GM15510 (cell line): ENCODE measurements around the gene FMN2.

Experiments
- POLR2A ChIP-seq: IDR thresholded peaks from 3 replicates; pipeline ENCODE4 v1.6.1; 2011; ENCODE audit warnings: borderline replicate concordance; ENCODE audit not compliant: insufficient read length; ENCODE audit errors: extremely low read depth

Gene FMN2

GRCh38 chr1:240278082-240278481 is 186.4 kb downstream of the FMN2 start:
- no peak for TF ChIP-seq POLR2A

GRCh38 chr1:240280560-240281322 is 189.1 kb downstream of the FMN2 start:
- no peak for TF ChIP-seq POLR2A

DNA sequence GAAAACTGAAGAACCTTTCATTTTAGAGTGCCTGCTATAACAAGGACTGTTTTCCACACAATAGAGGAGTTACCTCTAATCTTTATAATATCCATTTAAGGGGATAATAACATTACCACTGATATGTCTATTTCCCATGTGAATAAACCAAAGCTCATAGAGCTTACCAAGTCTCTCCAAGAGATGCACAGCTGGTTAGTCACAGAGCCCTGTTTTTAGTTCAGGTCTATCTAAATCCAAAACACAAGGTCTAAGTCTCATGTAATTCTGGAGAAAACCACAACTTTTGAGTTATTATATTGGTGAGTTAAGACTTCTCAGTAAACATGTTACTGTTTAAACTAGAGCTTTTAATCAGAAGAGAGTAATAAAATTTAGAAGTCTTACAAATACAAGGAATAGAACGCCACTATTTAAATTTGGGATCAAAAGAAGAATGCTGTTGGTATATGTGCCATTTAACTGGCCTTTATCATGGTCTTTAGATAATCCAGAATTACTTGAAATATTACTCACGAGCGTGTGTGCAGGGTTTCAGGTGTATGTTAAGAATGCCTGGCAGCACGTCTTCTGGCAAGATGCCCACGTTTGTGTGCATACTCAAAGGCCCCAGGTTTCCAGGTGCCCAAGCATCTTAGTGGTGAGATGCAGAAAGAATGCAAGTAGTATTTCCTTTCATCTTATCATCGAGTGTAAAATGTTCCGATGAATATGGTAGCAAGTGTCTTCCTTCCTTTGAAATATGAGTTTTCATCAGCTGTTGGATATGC is 190.6 kb downstream of the FMN2 start:
- TF ChIP-seq POLR2A = no peak

DNA sequence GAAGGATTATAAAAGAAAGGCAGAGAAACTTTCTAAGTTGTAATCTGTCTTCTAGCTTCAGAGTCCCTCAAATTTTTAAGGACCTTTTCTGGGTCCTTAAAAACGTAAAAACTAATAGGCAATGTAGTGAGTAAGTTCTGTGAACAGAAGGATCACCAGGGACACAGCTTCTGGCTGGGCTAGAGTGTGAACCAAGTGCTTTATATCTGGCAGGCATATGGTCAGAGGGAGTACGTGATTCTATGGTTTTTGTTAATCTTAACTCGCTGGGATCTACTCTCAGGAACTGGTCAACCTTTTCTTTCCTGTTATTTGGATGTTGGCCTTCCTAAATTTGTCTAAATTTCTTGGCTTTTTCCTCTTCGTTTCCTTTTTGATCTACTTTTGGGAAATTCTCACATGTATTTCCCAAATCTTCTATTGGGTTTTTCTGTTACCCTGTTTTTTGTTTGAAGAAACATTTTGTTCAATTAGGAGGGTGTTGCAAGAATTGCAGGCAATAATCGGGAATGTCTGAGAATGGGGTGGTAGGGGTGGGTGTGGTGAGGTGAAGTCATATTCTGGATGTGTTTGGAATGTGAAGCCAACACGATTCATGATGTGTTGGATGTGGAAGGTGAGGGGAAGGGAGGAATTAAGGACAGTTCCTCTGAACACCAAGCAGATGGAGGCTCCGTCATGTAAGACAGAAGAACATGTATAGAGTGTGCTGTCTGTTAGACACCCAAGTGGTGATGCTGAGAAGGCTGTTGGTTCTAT is 193.2 kb downstream of the FMN2 start:
- no peak for TF ChIP-seq POLR2A

GRCh38 chr1:240285540-240285939 is 193.9 kb downstream of the FMN2 start:
- TF ChIP-seq POLR2A = no peak

DNA sequence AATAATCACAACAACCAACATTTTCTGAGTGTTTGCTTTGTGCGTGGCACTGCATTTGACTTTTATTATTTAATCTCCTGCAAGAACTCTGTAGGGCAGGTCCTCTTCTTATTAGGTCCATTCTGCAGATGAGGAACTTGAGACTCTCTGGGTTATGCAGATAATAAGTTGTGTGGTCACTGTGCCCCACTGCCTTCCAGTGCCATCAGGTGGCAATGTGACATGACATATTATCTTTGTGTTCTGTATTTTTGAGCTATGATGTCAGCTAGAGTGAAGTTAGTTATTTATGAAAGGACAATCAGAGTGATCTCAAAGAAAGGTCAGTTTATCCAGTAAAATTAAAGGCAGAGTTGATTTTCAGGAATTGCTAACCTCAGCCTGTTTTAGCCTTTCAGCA is 196.0 kb downstream of the FMN2 start:
- no peak for TF ChIP-seq POLR2A

DNA sequence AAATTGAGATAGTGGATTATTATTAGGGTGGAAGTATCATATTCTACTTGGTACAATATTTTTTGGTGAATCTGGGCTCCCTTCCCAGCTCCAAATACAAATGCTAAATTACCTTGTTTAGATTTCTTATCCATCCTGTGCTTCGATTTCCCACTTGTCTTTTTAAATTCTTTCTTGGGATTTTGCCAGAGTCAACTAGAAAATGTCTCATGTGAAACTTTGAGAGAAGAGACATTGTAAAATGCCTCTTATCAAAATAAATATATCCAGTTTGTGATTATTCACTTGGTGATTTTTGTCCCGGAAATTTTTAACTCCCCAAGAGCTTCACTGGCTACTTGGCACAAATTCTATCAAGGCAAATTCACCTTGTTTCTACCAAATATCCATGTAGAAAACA is 202.0 kb downstream of the FMN2 start:
- TF ChIP-seq POLR2A = no peak

DNA sequence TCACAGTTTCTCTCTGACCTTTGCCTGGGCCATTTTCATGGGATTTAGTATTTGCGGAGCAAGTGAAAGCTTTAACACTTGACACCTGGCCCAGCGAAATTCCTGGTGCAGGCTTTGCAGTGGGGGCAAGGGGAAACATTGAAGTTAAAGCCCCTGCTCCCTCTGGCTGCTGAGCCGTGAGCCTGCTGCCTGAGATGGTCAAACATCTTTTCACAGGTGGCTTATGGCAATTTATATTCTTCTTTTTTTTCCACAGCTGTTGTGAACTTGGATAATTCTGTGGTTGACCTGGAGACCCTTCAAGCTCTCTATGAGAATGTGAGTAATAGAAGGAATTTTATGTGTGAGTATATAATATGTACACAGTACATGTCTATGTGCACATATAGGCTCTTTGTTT is 202.9 kb downstream of the FMN2 start:
- TF ChIP-seq POLR2A = no peak

DNA sequence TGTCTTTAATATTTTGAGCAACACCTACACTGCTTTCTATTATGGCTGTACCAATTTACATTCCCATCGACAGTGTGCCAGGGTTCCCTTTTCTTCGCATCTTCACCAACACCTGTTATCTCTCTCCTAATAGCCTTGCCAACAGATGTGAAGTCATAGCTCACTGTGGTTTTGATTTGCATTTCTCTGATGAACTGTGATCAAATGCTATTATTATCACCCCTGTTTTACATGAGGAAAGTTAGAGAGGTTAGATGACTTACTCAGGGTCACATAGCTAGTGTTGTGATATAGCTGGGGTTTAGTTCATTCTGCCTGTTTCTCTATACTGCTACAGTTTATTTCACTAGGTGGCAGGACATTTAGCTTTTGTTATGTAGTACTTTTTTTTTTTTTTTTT is 204.1 kb downstream of the FMN2 start:
- TF ChIP-seq POLR2A = no peak

DNA sequence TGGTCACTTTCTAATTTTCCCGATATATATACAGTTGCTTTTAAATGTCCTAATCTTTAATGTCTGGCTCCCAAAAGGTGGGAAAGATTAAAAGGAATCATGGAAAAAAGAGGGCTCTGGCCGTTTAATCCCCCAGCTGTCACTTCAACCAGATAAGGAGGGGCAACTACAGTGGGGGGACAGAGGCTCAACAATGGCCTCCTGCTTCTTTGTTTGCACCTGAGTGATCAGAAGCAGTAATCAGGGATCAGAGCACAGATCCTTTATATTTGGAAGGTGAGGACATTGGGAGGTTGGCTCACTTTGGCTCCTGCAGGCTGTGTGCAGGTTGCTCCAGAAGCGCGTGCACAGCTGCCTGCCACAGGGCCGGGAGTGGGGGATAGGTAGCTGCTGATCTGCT is 212.8 kb downstream of the FMN2 start:
- TF ChIP-seq POLR2A = no peak

DNA sequence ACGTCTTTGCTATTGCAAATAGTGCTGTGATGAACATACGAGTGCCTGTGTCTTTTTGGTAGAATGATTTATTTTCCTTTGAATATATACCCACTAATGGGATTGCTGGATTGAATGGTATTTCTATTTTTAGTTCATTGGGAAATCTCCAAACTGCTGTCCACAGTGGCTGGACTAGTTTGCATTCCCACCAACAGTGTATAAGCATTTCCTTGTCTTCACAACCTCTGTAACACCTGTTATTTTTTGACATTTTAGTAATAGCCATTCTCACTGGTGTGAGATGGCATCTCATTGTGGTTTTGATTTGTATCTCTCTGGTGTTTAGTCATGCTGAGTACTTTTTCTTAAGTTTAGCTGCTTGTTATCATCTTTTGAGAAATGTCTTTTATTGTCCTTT is 215.0 kb downstream of the FMN2 start:
- TF ChIP-seq POLR2A = no peak

DNA sequence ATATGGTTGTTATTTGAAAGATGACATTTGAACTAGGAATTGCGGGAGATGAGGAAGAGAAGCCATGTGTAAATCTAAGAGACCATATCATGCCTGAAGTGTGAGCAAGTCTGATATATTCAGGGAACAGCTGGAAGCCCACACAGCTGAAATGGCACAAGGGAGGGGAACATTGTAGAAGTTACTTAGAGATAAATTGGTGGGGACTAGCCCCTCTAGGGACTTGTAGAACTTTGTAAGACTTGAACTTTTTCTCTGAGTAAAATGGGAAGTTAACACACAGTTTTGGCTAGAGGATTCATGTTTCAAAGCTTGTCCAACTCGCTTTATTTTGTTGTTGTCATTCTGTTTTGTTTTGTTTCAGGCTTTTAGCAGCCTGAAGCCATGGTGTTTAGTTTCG is 216.4 kb downstream of the FMN2 start:
- no peak for TF ChIP-seq POLR2A

- no peak for TF ChIP-seq POLR2A
Measured at GRCh38 chr1:240309769-240310168, 218.1 kb downstream of the FMN2 start.

DNA sequence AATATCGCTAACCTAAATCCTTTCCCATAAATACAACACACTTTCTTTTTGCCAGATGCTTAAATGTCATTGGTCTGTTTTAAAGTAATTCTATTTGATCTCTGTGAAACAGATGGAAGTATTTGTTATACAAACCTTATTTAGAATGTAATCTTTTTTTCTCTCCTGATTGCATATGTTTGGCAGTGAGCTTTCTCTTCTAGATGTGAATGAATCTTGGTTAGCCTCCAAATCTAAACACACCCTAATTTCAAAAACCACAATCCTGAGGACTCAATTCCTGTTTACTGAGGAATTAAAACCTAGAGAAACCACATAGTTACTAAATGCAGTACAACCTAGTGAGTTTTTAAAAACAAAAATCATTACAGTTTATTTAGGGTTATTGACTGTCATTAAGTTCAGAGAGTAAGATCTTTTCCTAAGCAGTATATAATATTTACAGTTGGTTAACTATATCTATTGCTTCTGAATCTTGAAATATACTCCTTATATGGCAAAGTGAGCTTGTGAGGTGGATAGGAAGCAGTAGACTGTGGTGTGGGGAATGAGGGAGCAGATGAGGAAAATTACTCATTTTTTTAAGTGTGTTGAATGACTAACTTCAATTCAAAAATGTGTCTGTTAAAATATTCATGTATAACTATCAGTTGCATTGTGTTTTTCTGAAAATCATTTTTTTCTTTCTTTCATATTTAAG is 218.7 kb downstream of the FMN2 start:
- TF ChIP-seq POLR2A = no peak

DNA sequence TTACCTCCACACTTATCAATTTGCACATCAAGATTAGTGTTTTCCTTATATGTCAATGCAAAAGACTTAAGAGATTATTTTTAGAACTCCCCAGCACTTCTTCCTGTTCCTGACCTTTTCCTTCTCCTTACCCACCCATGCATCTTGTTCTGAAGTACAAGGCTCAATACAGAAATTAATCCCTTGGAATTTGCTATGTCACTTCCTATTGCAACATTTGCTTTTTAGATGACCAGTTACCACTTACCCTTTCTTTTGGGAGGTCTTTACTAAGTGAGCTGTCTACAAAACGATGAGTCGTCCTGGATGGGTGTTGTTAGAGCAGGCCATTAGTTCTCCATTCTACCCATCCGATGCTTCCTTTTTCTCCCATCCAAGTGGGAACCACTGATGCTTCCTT is 221.2 kb downstream of the FMN2 start:
- no peak for TF ChIP-seq POLR2A
